IPS-NIHi11 (cell line): ENCODE results near the gene NFE2.
A peak's percentile ranks its signal among the peaks of the same experiment; 100 is the strongest.
"Not testable (repeated sequence)": the region's sequence is repeated elsewhere in the genome, so short reads cannot be mapped to it uniquely, and the experiment has no call there.

Experiments used
- DNase-seq: peaks from one replicate; pipeline ENCODE4 v3.0.0; 2012; ENCODE audit warnings: mixed read lengths, low spot score

The NFE2 gene

DNA sequence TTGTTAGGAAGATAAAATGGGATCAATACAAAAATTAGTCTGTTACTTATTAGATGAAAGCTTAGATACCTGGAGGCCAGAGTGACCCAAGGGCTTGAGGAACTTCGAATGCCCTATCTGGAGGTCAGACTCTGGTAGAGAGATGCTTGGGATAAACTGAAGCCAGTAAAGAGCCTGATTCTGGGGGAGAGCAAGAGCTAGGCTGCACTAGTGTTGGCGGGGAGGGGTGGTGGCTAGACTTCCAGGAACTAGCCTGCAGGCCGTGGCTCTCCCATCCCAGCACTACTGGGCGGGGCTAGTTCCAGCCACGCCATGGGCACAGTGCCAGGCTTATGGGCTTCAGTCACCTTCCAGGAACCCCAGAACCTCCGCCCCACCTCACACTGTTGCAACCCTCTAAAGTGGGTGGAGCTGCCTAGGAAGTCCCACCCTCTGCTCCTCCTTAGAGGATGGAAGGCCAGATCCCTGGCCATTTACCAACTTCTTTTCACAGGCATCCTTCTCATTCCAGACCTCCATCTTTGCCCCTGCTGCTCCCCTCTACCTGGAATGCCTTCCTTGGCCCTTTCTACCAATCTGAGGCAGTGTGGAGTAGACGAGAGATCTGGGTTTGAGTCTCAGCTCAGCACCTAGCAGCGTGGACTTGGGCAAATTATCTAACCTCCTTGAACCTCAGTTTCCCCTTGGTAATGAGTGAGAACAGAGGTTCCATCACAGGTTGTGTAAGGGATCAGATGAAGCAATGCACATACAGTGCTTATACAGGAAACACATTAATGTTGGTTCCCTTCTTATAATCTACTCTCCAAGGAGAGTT, 6.3 kb upstream of the NFE2 start:
- peak; percentile 63 for DNase-seq

DNA sequence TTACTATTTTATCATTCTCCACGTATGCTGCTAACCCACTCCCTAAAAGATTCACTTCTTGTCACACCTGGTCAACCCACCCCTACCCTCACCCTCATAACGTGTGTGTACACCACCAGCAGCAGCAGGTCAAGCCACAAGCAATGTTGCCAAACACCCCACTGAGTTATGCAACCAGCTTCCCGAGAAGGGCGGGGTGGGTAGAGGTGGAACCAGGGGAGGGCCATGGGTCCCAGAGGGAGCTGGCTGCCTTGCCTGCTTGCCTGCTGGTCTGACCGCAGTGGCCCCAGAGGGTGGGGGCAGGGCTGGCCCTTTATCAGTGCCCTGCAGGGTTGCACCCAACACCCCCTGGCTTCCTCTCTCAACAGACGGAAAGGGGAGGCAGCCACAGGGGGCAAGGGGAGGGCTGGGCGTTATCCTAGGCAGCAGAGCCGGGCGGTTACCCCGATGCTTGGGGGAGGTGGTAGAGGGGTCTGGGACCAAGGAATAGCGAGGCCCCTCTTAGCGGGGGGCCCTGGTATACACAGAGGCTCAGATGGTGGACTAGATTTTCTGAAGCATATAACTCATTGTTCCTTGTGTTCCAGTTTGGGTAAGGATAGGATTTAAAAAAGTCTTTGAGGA, 3.5 kb upstream of the NFE2 start:
- peak; percentile 76 for DNase-seq

DNA sequence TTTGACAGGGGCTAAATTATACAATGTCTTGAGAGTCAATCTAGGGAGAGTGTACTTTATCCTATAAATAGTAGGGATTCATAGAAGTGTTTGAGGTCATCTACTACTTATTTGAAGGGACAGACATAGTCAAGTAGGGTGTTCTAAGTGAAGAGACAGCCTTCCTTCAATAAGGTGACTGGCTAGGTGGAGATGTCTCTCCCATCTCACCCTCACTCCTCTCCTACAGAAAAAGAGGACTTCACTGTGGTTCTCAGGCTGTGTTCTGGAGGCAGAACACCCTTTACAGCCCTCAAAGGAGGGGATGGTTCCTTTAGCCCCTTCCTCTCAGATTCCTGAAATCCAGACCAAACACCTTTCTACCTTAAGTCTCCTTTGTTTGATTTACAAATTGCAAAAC, 2.8 kb upstream of the NFE2 start:
- no peak for DNase-seq

DNA sequence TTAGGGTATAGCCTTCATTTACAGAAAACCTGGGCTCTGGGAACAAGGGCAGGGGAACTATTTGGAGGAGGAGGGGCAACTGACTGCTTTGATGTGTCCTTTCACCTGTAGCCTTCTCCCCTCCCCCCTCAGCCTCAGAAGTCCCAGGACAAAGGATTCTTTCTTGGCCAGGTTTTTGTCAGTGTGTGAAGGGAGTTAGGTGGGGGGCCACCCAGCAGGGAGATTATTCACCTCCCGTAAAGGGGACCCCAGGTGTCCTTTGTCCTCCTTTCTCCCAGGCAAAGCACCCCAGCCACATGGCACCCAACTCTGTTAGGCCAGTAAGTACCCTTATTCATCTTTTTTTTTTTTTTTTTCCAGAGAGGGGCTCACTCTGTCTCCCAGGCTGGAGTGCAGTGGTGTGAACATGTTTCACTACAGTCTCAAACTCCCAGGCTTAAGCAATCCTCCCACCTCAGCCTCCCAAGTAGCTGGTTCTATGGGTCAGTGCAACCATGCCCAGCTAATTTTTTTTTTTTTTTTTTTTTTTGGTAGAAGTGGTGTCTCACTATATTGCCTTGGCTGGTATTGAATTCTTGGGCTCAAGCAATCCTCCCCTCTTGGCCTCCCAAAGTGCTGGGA, 723 bp upstream of the NFE2 start:
- DNase-seq, result peak; percentile 67

DNA sequence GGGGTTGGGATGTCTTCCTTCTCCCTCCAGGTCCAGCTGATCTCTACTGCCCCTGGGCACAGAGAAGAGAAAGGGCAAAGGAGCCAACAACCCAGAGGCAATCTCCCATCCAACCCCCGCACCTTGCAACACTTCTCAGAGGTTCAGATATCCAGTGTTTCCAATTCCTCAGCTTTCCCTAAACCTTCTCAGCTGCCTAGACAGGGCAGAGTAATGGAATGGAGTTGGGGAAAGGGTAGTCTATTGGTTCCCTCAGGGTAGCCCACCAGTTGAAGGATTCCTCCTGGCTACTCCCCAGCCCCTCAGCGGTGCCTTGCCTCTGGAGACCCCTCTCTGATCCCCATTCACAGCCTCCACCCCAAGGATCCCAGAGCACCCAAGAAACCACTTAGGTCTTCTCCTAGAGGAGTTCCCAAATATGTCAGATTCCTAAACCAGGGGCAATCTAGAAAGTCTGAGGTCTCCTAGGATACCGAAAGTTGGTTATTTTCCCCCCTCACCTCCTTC, 537 bp downstream of the NFE2 start:
- no peak for DNase-seq

DNA sequence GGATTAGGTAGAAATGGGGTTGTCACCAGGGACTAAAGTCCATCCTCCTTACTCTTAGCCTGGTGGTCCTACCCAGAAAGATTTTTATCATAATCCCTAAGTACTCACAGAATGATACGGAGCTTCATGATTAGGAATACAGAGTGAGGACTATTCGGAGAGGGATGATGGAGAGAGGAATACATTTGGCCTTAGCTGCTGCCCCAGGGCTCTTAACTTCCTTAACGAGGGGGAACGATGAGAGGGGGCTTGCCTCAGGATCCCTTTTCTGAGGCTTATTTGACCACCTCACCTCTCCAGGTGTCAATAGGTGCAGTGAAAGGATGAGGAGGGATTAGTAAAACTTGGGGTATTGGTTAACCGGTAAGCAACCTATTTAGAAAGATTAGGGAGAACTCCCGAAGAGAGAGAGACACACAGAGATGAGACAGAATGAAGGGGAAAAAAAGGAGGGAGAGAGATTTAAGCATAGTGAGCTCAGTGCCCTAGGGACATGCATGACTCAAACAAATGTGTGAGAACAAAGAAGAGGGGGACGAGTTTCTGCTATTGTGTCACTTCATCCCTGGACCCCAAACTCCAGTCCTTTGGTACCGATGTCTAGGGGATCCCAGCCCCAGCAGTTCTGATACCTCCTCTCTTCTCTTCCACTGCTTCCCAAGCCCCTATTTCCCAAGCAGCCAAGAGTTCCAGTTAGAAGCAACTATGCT, 1.1 kb downstream of the NFE2 start:
- DNase-seq, result no peak

DNA sequence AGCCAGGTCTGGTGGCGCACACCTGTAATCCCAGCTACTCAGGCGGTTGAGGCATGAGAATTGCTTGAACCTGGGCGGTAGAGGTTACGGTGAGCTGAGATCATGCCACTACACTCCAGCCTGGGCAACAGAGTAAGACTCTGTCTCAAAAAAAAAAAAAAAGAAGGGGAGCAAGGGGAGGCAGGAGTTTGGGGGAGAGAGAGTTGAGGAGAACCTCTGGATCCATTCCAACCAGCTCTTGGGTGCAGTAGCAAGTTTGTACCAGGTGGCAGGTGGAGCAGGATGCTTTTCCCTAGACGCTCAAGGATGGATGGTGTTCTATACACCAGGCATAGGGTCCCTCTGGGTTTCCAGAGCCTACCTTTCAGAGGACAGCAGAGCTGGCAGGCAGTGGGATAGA, 1.9 kb downstream of the NFE2 start:
- no peak for DNase-seq

DNA sequence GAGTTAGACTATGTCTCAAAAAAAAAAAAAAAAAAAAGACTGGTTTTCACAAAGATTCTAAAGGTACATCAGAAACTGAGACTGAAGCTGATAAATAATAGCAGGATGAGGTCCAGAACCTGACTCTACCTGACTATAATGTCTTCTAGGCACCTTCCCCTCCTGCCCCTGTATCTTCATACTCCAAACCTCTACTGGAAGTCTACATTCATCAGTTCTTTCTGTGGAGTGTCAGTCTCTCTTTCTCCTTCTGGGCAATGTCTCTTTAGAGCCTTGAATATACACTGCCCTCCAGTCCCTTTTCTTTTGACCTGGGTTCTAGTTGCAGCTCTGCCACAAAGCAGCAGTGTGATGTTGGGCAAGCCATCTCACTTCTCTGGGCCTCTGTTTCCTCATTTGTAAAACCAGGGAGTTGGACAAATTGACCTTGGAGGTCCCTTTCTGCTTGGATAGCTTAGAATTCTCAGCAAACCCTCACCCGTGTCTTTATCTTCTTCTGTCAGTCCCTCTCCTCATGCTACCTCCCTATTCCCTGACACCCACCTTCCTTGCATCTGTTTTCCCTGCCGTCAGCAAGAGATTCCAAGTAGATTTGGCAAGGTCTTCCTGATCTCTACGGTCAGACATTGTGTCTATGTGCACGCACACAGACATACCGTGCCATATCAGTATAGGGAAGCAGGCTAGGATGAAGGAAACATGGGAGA, 4.3 kb downstream of the NFE2 start:
- no peak for DNase-seq

DNA sequence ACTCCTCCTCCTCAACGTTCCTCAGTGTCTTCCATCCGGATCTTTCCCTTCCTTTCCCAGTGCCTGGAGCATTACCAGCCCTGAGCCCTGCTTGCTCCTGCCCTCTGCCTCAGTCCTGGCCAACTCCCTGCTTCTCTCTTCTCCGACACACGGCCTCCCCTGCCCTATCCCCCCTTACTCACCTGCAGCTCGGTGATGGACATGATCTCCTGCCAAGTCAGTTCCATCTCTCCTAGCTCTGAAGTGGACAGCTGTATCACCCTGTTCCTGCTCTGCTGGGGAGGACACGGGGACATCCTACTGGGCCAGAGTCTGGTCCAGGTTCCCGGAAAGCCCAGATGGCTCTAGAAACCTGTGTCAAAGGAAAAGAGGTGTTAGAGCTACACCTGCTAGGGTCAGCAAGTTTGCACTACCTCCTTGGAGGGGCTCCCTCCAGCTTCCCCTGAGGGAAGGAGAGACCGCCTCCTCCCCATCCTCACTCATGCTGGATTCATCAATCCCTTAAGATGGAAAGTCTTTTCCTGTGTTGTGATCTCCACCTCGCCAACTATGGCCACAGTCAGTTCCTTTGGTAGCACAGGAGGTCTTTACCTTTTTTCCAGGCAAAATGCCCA, 5.8 kb downstream of the NFE2 start:
- no peak for DNase-seq

DNA sequence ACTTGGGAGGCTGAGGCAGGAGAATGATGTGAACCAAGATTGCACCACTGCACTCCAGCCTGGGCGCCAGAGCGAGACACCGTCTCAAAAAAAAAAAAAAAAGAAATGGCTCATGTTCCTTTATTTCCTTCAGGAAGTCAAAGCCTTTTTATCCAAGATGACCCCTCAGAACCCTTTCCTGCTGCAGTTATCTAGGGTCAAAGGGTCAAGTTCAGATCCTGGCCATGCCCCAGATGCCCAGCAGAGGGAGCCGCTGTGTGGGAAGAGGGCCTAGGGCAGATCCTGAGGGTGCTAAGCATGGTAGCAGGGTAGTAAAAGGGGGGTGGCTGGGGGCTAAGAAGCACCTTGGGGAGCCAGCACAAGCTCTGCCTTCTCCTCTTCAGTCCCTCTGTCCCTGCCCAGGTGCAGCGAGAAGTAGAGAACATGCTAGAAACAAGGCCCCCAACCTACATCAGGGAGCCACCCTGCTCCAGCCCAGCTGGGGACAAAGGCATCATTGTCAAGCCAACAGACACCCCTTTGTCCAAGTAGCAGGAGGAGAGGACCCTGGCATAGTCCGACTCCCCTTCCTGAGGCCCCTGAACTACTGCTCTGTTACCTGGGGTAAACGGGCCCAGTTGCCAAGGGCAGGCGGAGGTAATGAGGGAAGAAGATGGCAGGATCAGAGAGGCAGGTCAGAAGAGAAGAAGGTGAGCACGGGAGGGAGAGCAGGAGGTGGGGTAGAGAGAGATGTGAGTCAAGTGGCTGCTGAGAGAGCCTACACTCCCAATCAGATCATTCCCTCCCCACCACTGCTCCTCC, 6.5 kb downstream of the NFE2 start:
- DNase-seq, result peak; percentile 84

DNA sequence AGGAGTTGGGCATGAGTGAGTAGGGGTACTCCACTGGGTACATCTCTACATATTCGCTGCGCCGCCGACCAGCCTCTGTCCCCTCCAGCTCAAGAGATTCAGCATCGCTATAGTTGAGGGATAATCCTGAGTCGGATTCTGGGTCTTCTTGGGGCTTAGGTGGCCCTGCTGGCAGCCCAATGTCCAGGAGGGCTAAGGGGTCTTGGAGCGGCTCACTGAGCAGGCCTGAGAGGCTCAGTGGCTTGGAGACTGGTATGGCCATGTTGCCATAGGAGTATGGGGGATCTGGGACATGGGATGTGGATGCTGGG, 7.9 kb downstream of the NFE2 start:
- no peak for DNase-seq

DNA sequence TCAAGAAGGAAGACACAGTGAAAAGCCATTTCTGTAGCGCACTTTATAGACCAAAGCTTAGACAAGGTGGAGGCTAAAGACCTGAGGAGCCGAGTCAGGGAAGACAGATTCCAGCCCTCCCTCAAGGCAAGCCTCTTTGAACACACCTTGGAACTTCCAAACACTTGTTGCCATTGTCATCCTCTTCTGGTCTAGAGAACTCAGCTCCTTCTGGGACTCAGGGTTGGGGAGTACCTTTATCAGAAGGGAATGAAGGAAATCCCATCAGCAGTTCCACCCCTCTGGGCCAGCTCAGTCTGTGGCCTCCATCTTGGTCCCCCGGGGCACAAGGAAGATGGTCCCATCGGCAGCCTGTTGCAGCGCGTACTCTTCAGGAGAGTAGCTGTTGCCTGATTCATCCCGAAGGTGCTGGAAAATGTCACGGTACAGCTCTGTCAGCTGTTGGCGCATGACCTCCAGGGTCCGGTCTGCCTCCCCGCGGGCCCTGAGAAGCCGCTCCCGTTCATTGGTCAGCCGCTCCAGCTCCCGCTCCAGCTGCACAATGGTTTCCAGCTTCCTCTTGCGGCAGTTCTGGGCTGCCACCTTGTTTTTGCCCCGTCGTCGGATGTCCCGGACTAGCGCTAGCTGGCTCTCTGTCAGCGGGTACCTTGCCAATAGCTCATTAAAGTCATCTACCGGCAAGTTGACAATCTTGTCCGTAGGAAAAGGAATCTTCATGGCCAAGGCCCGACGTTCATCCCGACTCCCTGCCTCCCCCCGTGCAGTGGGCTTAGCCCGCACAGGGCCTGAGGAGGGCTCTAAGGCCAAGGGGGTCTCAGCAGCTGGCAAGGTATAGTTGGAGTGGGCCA, 8.5 kb downstream of the NFE2 start:
- no peak for DNase-seq

DNA sequence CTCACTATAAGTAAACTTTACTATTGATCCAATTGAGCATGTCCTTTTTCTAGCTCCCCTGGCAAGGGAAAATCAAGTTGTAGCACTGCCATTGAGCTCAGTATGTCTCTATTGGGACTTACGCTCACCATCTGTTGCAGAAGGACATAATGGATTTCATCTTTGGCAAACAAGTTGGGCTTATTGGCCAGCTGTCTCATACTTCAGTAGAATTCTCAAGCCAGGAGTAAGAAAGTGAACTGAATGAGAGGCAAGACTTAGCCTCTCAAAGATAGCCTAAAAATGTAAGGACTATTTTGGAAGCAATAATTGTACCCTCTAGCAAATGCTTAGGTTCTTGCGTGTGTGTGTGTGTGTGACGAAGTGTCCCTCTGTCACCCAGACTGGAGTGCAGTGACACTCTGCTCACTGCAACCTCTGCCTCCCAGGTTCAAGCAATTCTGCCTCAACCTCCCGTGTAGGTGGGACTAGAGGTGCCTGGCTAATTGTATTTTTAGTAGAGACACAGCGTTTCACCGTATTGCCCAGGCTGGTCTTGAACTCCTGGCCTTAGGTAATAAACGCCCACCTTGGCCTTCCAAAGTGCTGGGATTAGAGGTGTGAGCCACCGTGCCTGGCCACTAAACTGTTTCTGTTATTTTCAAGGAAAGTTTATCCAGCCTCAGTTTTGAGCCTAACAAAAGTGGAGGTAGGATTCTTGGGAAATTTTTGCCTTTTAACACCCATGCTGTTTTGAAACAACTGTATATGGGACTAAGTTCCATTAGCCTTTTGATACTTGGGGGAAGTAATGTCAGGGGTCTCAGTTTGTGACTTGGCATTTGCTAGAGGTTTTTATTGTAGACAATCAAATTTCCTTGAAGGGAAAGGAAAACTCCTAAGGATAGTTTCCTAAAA, 13.3 kb downstream of the NFE2 start:
- DNase-seq, result no peak

DNA sequence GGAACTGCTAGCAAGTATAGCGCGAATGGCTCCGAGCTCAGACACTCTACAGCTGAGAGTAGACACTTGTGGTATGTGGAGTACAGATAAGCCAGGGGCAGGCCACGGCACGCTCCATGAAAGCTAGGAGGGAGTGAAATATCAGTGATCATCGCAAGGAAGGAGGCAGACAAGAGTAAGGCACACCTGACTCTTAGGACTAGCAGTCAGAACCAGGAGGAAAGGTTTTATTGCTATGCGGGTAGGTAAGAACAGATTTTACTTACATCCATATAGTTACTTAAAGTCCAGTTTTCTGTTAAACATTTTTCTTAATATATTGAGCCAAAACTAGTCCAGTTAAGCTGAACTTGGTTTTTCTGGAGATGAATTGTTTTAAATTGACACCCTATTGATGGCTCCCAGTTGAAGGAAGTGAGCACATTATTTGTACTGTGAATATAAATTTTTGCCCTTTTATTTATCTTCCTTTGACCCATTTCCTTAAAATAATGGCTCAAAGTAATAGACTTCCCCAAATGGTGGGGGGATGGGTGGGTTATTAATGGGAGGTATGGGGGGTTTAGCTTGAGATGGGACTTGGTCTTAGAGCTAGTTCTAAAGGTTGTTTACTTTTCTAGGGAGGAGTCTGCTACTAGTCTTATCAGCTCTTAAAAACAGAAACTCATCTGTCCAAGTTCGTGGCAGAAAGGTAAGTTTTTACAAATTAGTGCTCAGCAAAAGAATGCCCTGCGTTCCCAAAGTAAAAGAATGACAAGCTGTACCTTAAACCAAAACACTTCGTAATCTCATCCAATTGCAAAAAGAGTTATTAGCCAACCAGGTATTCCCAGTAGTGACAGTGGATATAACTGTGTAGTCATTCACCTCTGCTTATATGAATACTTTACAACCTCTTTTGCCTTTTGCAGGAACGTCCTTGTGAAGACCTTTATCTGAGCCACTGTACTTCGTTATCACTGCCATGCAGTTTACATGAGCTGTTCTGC, 14.5 kb downstream of the NFE2 start:
- DNase-seq, result no peak

DNA sequence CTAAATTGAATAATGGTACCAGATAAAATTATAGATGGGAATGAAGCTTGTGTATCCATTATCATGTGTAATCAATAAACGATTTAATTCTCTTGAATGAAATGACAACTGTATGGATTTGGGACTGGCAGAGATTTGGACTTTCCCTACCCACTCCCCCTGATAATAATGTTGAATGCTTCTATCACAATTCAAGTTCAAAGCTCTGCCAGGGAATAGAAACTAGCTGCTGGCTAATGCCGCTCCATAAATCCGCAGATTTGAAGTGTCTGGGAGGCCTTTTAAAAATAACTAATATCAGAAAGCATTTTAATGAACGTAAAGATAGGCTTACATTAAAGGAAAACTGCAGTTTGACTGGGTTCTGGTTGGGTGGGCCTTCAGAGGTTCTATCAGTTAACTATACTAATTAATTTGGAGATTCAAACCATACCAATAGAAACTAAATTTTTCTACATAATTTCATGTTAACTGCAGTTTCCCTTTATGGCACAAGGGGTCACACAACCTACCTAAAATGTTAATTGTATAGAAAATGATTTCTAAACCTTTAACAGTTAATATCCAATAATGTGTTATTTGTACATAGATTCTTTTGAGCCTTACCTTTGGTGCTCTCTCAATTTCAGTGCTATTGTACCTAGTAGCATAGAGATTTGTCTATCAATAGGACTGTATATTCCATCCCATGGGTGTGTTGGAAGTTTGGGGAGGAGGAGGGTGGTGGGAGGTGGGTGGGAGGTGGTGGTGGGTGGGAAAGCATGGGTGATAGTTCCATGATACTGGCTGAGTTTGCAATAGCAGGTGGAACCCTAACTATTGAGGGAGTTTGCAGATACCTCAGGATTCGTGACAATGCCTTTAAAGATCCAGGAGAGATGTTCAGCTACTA, 15.4 kb downstream of the NFE2 start:
- no peak for DNase-seq

DNA sequence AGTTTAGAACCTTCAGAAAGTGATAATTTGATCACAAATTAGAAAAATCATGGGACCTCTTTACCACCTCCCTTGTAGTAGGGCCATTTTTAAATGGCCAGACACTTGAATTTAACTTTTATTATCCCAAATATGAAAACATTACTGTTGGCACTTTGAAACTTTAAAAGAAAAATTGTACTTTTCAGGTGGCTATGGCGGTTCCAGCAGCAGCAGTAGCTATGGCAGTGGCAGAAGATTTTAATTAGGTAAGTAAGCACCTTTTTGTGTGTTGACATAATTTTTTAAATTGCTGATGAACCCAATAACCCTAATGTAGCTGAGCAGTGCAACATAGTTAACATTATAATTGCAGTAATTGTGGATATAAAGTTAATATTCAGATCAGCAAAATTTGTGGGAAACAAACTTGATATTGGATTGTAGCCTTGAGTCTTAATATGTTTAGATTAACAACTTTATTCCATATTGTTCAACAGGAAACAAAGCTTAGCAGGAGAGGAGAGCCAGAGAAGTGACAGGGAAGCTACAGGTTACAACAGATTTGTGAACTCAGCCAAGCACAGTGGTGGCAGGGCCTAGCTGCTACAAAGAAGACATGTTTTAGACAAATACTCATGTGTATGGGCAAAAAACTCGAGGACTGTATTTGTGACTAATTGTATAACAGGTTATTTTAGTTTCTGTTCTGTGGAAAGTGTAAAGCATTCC, 16.6 kb downstream of the NFE2 start:
- not testable (repeated sequence) for DNase-seq
